A549 (cell line): ENCODE measurements around the gene ADD1. TPM values are rescaled to one million over a fixed set of nuclear protein-coding genes. Genes with fewer than 3 reads are reported as not detected.

ENCODE experiments used
- ATAC-seq, 2 experiments: fragments of 200-7000 bp in 1 of 2; fragments of >200 bp in 1 of 2; cut with Nextera tagmentation in 1 of 2; cut with Tn5 transposase in 1 of 2; 3 replicates each; pipeline versions ENCODE4 v1.8.0 to v1.9.1; 2018 to 2020; ENCODE audit warnings: mild to moderate bottlenecking in 1 of 2, moderate library complexity in 1 of 2
- CTCF ChIA-PET: fragments of 300-600 bp; sonication (Branson Sonifier 250); formaldehyde crosslinking; extraction: SDS; loops from one replicate; lab custom pipeline; 2021; ENCODE audit warnings: antibody characterized with exemption, inconsistent platforms; lab: Yijun Ruan, JAX
- POLR2A ChIA-PET: fragments of 350-600 bp; formaldehyde crosslinking; extraction: SDS; loops from one replicate; lab custom pipeline; 2021; ENCODE audit warnings: antibody characterized with exemption, inconsistent platforms; lab: Yijun Ruan, JAX
- DNase-seq, 2 experiments: peaks; one replicate each; pipeline versions ENCODE4 v3.0.0 to v3.0.0-alpha.2; 2011 to 2016; ENCODE audit warnings: low read depth in 1 of 2, low spot score in 1 of 2
- FAIRE-seq: peaks from 2 replicates; lab custom pipeline; 2011; peaks lifted over from hg19 to GRCh38; lab: Jason Lieb, UNC
- H3K27ac ChIP-seq, 2 experiments: fragments of >200 bp; sonication (Bioruptor Twin); formaldehyde crosslinking; 3 replicates each; pipeline ENCODE4 v1.5.1; 2016 to 2017
- H3K4me1 ChIP-seq: fragments of >200 bp; sonication (Bioruptor Twin); formaldehyde crosslinking; 3 replicates; pipeline ENCODE4 v1.6.1; 2016
- H3K4me2 ChIP-seq: fragments of >200 bp; sonication (Bioruptor Twin); formaldehyde crosslinking; 3 replicates; pipeline ENCODE4 v1.6.1; 2016
- H3K4me3 ChIP-seq: fragments of >200 bp; sonication (Bioruptor Twin); formaldehyde crosslinking; 3 replicates; pipeline ENCODE4 v1.5.1; 2016
- H3K9me3 ChIP-seq: fragments of >200 bp; sonication (Bioruptor Twin); formaldehyde crosslinking; 3 replicates; pipeline ENCODE4 v1.6.1; 2016
- BHLHE40 ChIP-seq: IDR thresholded peaks from 2 replicates; pipeline ENCODE4 v1.6.1; 2012; ENCODE audit warnings: low read depth, low read length, inconsistent platforms
- CBX8 ChIP-seq: fragments of 200-600 bp; sonication (generic); IDR thresholded peaks from 2 replicates; pipeline ENCODE4 v1.6.1; 2016
- CEBPB ChIP-seq, 2 experiments: fragments of >200 bp in 1 of 2; sonication (Bioruptor Twin) in 1 of 2; formaldehyde crosslinking in 1 of 2; IDR thresholded peaks; 2 replicates each; pipeline ENCODE4 v1.6.1; 2012 to 2016
- CHD2 ChIP-seq: fragments of 150-350 bp; IDR thresholded peaks from 2 replicates; pipeline ENCODE4 v1.6.1; 2014; ENCODE audit warnings: low read length; ENCODE audit not compliant: partially characterized antibody
- EP300 ChIP-seq, 2 experiments: fragments of >200 bp; sonication (Bioruptor Twin); formaldehyde crosslinking; IDR thresholded peaks; 2 replicates in 1 of 2; 3 replicates in 1 of 2; pipeline ENCODE4 v1.6.1; 2016 to 2017
- FOSL2 ChIP-seq, 2 experiments: fragments of 450-650 bp in 1 of 2; fragments of >200 bp in 1 of 2; sonication (Bioruptor Twin) in 1 of 2; formaldehyde crosslinking; IDR thresholded peaks; 2 replicates each; pipeline versions ENCODE4 v1.5.0 to v1.6.1; 2016 to 2020; ENCODE audit warnings: mild to moderate bottlenecking in 1 of 2, moderate library complexity in 1 of 2
- HEYL ChIP-seq: fragments of 250-450 bp; sonication (Bioruptor Pico); IDR thresholded peaks from 2 replicates; pipeline ENCODE4 v1.8.0; 2021; ENCODE audit warnings: mild to moderate bottlenecking, moderate library complexity
- HOXB13 ChIP-seq: fragments of 250-450 bp; sonication (Bioruptor Pico); IDR thresholded peaks from 2 replicates; pipeline ENCODE4 v1.5.0; 2020; ENCODE audit warnings: low read depth, mild to moderate bottlenecking, moderate library complexity
- MAFK ChIP-seq: fragments of 450-650 bp; IDR thresholded peaks from 2 replicates; pipeline ENCODE4 v1.6.1; 2014; ENCODE audit not compliant: partially characterized antibody
- MYC ChIP-seq: IDR thresholded peaks from 2 replicates; pipeline ENCODE4 v1.6.1; 2012; ENCODE audit warnings: mild to moderate bottlenecking, inconsistent platforms, low read length, improper control_type of control experiment, borderline replicate concordance
- NFE2L2 ChIP-seq: fragments of 150-350 bp; conservative IDR thresholded peaks from 2 replicates; pipeline ENCODE4 v1.6.1; 2014; ENCODE audit warnings: low read length
- NR3C1 ChIP-seq: fragments of >200 bp; sonication (Bioruptor Twin); formaldehyde crosslinking; IDR thresholded peaks from 3 replicates; pipeline ENCODE4 v1.6.1; 2017
- RFX5 ChIP-seq: fragments of 450-650 bp; IDR thresholded peaks from 2 replicates; pipeline ENCODE4 v1.7.1; 2014; ENCODE audit warnings: antibody characterized with exemption, mild to moderate bottlenecking, moderate library complexity
- SREBF2 ChIP-seq: fragments of 450-650 bp; IDR thresholded peaks from 2 replicates; pipeline ENCODE4 v1.6.1; 2014; ENCODE audit warnings: mild to moderate bottlenecking, moderate library complexity
- TFCP2L1 ChIP-seq: fragments of 250-450 bp; sonication (Bioruptor Pico); IDR thresholded peaks from 2 replicates; pipeline ENCODE4 v1.5.0; 2021; ENCODE audit warnings: mild to moderate bottlenecking
- TP53 ChIP-seq: fragments of 250-450 bp; sonication (Bioruptor Pico); IDR thresholded peaks from 2 replicates; pipeline ENCODE4 v1.5.0; 2021; ENCODE audit warnings: mild to moderate bottlenecking, moderate library complexity
- ZFP36 ChIP-seq: fragments of 450-650 bp; IDR thresholded peaks from 2 replicates; pipeline ENCODE4 v1.6.1; 2014; ENCODE audit warnings: borderline replicate concordance; ENCODE audit not compliant: partially characterized antibody
- WGBS: methylation state at CpG from one replicate; pipeline ENCODE4 v1.1.6; 2017; ENCODE audit errors: missing lambda C conversion rate; 5-methylcytosine and 5-hydroxymethylcytosine counted together
- polyA plus RNA-seq, 4 experiments: library from polyadenylated mRNA; depleted of rRNA in 3 of 4; stranded (reverse); fragments of >200 nt; fragmentation: RNase III in 1 of 4; extraction: RNeasy Plus Mini Kit Qiagen cat#74134 plus additional on column Dnase treatment in 1 of 4; gene quantifications; 2 replicates in 3 of 4; 3 replicates in 1 of 4; pipeline ENCODE4 v1.2.3, GENCODE V29; 2011 to 2017
- TF ChIP-seq, protein P1 (sequence below): fragments of 200-600 bp; sonication (generic); IDR thresholded peaks from 2 replicates; pipeline ENCODE4 v1.6.1; 2016; ENCODE audit warnings: antibody characterized with exemption, mild to moderate bottlenecking, moderate library complexity
- TF ChIP-seq, protein P2 (sequence below): fragments of >200 bp; sonication (Bioruptor Twin); formaldehyde crosslinking; IDR thresholded peaks from 3 replicates; pipeline ENCODE4 v1.6.1; 2016
- TF ChIP-seq, protein P3 (sequence below): fragments of >200 bp; sonication (Bioruptor Twin); formaldehyde crosslinking; IDR thresholded peaks from 3 replicates; pipeline ENCODE4 v1.5.1; 2016
- TF ChIP-seq, protein P4 (sequence below): IDR thresholded peaks from 2 replicates; pipeline ENCODE4 v1.6.1; 2012
- TF ChIP-seq, protein P5 (sequence below): IDR thresholded peaks from 2 replicates; pipeline ENCODE4 v1.6.1; 2012; ENCODE audit warnings: low read depth, borderline replicate concordance

The ADD1 gene
- polyA plus RNA-seq, 2 of the 4 experiments (the other 2 are of a cell fraction), result 59.7 to 60.3 TPM

DNA sequence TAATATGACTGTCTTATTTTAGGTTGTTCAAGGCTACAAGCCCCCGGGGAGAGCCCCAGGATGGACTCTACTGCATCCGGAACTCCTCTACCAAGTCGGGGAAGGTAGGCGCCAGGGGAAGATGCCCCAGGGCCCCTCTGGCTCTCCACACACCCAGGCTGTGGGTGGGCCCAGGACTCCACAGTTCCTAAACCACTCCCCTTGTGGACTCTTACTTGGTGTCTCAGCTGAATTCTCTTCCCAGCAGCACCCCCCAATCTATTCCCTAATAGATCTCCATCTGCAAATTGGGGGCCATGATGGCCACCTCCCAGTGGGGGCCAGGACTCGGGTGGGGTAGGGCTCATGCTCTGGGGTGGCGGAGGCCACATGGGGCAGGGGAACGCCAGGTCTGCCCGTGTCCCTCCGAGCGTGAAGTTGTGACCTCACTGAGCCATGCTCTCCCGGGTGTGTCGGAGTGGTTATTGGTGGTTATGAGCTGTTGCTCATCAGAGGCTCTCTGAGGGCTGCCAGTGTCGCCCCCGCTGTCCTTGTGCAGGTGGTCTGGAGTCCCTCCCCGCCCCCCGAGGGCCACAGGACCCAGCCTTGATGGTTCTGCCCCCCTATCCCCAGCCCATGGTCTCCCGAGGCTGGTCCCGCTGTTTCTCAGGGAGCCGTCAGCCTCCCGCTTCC, 11.2 kb upstream of the ADD1 start:
- ChIA-PET POLR2A (interaction anchor here (0.6 kb wide), 1 partner anchor 76 kb away, joined by 3 read pairs; no protein-coding TSS in a partner anchor), CTCF (interaction anchor here (1.3 kb wide), 1 partner anchor 13 kb away, joined by 3 read pairs; no protein-coding TSS in a partner anchor)
- WGBS, result 91% methylated on average over 8 of the region's 20 CpGs
- DNase-seq (no peak), ATAC-seq (no peak), FAIRE-seq (no peak)
- no peak for TF ChIP-seq TP53 (CRISPR knock-in tag)
- TF ChIP-seq ZFP36, result no peak
- no peak for TF ChIP-seq MYC
- TF ChIP-seq, protein P1, sequence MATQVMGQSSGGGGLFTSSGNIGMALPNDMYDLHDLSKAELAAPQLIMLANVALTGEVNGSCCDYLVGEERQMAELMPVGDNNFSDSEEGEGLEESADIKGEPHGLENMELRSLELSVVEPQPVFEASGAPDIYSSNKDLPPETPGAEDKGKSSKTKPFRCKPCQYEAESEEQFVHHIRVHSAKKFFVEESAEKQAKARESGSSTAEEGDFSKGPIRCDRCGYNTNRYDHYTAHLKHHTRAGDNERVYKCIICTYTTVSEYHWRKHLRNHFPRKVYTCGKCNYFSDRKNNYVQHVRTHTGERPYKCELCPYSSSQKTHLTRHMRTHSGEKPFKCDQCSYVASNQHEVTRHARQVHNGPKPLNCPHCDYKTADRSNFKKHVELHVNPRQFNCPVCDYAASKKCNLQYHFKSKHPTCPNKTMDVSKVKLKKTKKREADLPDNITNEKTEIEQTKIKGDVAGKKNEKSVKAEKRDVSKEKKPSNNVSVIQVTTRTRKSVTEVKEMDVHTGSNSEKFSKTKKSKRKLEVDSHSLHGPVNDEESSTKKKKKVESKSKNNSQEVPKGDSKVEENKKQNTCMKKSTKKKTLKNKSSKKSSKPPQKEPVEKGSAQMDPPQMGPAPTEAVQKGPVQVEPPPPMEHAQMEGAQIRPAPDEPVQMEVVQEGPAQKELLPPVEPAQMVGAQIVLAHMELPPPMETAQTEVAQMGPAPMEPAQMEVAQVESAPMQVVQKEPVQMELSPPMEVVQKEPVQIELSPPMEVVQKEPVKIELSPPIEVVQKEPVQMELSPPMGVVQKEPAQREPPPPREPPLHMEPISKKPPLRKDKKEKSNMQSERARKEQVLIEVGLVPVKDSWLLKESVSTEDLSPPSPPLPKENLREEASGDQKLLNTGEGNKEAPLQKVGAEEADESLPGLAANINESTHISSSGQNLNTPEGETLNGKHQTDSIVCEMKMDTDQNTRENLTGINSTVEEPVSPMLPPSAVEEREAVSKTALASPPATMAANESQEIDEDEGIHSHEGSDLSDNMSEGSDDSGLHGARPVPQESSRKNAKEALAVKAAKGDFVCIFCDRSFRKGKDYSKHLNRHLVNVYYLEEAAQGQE, result no peak
- no peak for TF ChIP-seq HOXB13 (CRISPR knock-in tag)
- TF ChIP-seq TFCP2L1 (CRISPR knock-in tag), result no peak
- TF ChIP-seq, protein P2, sequence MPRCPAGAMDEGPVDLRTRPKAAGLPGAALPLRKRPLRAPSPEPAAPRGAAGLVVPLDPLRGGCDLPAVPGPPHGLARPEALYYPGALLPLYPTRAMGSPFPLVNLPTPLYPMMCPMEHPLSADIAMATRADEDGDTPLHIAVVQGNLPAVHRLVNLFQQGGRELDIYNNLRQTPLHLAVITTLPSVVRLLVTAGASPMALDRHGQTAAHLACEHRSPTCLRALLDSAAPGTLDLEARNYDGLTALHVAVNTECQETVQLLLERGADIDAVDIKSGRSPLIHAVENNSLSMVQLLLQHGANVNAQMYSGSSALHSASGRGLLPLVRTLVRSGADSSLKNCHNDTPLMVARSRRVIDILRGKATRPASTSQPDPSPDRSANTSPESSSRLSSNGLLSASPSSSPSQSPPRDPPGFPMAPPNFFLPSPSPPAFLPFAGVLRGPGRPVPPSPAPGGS, result no peak
- TF ChIP-seq NR3C1, result no peak
- no peak for TF ChIP-seq EP300 (IDR thresholded peaks at IDR 0.05)
- TF ChIP-seq BHLHE40, result no peak
- TF ChIP-seq MAFK, result no peak
- no peak for TF ChIP-seq RFX5
- TF ChIP-seq HEYL (CRISPR knock-in tag), result no peak
- TF ChIP-seq SREBF2, result no peak
- no peak for TF ChIP-seq FOSL2 (IDR thresholded peaks at IDR 0.05)
- no peak for TF ChIP-seq FOSL2 (CRISPR knock-in tag; IDR thresholded peaks at IDR 0.05)
- no peak for TF ChIP-seq CHD2
- TF ChIP-seq NFE2L2, result no peak
- no peak for TF ChIP-seq CEBPB (IDR thresholded peaks at IDR 0.05)
- H3K9me3 ChIP-seq, result no peaks in the 10 kb centered on the region
- no peak overlapping the region for H3K27ac ChIP-seq
- no peaks in the 10 kb centered on the region for H3K4me1 ChIP-seq
- H3K4me3 ChIP-seq, result no peak overlapping the region
- H3K4me2 ChIP-seq, result no peak overlapping the region

DNA sequence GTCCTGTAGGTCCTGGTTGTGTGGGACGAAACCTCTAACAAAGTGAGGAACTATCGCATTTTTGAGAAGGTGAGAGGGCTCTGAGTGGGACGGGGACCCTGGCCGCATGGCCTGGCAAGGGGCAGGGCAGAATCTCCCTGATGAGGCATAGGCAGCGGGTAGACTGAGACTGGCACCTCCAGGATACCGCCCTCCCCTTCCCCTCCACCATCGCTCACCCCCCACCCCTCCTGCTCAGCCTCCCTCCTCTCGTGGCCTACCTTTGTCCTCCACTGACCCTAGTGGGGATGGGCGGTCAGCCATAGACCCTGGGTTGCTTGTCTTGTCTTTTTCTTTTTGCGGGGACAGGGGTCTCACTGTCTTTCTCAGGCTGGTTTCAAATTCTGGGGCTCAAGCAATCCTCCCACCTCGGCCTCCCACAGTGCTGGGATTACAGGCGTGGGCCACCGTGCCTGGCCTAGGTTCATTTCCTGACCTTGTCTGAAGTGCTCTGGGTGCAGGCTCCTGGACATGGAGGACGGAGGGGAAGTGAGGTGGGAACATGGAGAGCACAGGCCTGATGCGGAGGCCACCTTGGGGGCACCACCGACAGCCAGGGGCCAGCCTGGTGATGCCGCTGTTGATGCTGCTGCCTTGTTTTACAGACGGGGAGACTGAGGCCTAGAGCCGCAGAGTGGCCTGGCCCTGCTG, 10.5 kb upstream of the ADD1 start:
- DNase-seq, result no peak
- Histone ChIP-seq H3K4me1 (no peaks in the 10 kb centered on the region), H3K4me2 (no peak overlapping the region), H3K4me3 (no peak overlapping the region), H3K27ac (no peak overlapping the region), H3K9me3 (no peaks in the 10 kb centered on the region)
- TF ChIP-seq, protein P3, sequence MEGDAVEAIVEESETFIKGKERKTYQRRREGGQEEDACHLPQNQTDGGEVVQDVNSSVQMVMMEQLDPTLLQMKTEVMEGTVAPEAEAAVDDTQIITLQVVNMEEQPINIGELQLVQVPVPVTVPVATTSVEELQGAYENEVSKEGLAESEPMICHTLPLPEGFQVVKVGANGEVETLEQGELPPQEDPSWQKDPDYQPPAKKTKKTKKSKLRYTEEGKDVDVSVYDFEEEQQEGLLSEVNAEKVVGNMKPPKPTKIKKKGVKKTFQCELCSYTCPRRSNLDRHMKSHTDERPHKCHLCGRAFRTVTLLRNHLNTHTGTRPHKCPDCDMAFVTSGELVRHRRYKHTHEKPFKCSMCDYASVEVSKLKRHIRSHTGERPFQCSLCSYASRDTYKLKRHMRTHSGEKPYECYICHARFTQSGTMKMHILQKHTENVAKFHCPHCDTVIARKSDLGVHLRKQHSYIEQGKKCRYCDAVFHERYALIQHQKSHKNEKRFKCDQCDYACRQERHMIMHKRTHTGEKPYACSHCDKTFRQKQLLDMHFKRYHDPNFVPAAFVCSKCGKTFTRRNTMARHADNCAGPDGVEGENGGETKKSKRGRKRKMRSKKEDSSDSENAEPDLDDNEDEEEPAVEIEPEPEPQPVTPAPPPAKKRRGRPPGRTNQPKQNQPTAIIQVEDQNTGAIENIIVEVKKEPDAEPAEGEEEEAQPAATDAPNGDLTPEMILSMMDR, result no peak
- TF ChIP-seq CBX8 (no peak), EP300 (IDR thresholded peaks at IDR 0.05) (no peak)
- TF ChIP-seq, protein P4, sequence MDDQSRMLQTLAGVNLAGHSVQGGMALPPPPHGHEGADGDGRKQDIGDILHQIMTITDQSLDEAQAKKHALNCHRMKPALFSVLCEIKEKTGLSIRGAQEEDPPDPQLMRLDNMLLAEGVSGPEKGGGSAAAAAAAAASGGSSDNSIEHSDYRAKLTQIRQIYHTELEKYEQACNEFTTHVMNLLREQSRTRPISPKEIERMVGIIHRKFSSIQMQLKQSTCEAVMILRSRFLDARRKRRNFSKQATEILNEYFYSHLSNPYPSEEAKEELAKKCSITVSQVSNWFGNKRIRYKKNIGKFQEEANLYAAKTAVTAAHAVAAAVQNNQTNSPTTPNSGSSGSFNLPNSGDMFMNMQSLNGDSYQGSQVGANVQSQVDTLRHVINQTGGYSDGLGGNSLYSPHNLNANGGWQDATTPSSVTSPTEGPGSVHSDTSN, result no peak
- TF ChIP-seq, protein P5, sequence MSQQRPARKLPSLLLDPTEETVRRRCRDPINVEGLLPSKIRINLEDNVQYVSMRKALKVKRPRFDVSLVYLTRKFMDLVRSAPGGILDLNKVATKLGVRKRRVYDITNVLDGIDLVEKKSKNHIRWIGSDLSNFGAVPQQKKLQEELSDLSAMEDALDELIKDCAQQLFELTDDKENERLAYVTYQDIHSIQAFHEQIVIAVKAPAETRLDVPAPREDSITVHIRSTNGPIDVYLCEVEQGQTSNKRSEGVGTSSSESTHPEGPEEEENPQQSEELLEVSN, result no peak
- no peak for ATAC-seq
- CTCF ChIA-PET, result no interaction called here
- FAIRE-seq, result no peak
- POLR2A ChIA-PET, result interaction anchor here (0.6 kb wide), 1 partner anchor 77 kb away, joined by 3 read pairs; no protein-coding TSS in a partner anchor
- 88% methylated on average over 14 of the region's 19 CpGs for WGBS
